GM12875 (cell line): Measurements from ENCODE around the gene DGKE.

ENCODE experiments used
- H3K4me3 ChIP-seq: one replicate; pipeline ENCODE4 v1.5.1; 2011; ENCODE audit warnings: low read depth, low read length, control low read depth
- TF ChIP-seq, protein P1 (sequence below): IDR thresholded peaks from 2 replicates; pipeline ENCODE4 v1.5.1; 2011; ENCODE audit warnings: low read depth, mild to moderate bottlenecking, control low read depth, inconsistent platforms, low read length, moderate library complexity, borderline replicate concordance; ENCODE audit not compliant: insufficient read depth

The DGKE gene

DNA sequence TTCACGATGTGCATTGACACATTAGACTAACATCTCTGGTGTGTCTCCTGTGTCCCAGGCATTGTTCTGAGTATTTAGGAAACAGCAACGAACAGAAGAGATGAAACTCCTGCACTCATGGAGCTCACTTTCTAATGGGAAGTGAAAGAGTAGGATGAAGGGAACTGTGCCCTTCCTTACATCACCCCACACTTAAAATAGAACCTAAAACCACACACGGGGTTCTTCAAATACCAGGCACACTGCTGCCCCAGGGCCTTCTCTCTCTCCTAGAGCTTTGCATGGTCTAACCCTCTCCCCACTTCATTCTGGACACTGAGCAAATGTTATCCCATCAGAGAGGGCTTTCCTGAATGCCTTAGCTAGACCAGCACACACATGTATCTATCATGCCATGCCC, 46.2 kb downstream of the DGKE start:
- no peak overlapping the region for H3K4me3 ChIP-seq
- TF ChIP-seq, protein P1, sequence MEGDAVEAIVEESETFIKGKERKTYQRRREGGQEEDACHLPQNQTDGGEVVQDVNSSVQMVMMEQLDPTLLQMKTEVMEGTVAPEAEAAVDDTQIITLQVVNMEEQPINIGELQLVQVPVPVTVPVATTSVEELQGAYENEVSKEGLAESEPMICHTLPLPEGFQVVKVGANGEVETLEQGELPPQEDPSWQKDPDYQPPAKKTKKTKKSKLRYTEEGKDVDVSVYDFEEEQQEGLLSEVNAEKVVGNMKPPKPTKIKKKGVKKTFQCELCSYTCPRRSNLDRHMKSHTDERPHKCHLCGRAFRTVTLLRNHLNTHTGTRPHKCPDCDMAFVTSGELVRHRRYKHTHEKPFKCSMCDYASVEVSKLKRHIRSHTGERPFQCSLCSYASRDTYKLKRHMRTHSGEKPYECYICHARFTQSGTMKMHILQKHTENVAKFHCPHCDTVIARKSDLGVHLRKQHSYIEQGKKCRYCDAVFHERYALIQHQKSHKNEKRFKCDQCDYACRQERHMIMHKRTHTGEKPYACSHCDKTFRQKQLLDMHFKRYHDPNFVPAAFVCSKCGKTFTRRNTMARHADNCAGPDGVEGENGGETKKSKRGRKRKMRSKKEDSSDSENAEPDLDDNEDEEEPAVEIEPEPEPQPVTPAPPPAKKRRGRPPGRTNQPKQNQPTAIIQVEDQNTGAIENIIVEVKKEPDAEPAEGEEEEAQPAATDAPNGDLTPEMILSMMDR = no peak

DNA sequence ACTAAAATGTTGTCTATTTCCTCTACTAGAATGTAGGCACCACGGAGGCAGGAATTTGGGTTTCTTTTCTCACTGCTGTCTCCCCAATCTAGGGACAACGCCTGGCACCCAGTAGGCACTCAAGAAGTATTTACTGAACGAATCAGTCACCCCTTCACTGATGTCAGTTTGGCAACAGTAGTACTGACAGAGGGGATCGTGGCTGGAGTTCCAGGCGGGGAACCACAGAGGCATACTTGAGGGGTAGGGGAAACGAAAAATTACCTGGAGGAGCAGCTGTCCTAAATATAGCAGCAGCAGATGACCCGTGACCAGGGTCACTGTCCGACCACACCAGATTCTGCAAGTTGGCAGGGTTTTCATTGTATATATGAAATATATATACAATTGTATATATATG, 46.6 kb downstream of the DGKE start:
- TF ChIP-seq, protein P1 = no peak

DNA sequence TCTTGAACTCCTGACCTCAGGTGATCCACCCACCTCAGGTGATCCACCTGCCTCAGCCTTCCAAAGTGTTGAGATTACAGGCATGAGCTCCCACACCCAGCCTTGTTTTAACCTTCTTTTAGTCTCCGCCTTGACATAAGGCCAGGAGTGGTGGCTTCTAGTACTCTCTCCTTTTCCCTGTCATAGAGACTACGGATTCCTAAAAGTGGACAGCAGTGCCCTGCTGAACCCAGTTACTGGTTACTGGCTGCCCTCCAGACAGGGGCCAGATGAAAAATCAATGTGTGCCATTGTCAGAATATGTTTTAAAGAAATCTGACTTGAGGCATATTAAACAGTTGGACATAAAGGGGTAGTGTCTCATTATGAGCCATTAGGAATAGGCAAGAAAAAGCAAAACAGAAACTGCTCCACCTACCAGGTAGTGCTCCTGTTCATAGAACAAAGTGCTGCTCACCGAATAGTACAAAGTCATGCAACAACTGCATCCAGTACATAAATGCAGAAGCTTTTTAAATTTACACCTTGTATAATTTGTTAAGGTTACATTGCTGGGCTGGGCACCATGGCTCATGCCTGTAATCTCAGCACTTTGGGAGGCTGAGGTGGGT, 47.8 kb downstream of the DGKE start:
- TF ChIP-seq, protein P1 = no peak

More for the DNA sequence above, 46.6 kb downstream of the DGKE start:
- H3K4me3 ChIP-seq = no peak overlapping the region

DNA sequence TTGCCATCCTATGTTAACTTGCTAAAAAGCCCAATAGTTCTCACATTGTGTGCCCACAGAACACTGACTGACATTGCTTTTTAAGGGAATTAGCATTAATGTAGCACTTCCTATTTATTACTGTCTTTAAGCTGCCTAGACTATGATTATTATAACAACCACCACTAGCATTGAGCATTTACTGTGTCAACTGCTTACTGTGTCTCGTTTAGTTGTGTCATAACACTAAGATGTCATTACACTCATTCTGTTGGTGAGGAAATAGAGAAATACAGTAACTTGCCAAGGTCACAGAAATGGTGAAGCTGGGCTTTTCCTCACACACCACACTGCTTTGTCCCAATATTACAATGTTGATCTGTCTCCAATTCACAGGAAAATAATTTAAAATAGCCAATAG, 49.7 kb downstream of the DGKE start:
- H3K4me3 ChIP-seq = no peak overlapping the region
- TF ChIP-seq, protein P1 = no peak

More for the DNA sequence above, 47.8 kb downstream of the DGKE start:
- H3K4me3 ChIP-seq = no peak overlapping the region

DNA sequence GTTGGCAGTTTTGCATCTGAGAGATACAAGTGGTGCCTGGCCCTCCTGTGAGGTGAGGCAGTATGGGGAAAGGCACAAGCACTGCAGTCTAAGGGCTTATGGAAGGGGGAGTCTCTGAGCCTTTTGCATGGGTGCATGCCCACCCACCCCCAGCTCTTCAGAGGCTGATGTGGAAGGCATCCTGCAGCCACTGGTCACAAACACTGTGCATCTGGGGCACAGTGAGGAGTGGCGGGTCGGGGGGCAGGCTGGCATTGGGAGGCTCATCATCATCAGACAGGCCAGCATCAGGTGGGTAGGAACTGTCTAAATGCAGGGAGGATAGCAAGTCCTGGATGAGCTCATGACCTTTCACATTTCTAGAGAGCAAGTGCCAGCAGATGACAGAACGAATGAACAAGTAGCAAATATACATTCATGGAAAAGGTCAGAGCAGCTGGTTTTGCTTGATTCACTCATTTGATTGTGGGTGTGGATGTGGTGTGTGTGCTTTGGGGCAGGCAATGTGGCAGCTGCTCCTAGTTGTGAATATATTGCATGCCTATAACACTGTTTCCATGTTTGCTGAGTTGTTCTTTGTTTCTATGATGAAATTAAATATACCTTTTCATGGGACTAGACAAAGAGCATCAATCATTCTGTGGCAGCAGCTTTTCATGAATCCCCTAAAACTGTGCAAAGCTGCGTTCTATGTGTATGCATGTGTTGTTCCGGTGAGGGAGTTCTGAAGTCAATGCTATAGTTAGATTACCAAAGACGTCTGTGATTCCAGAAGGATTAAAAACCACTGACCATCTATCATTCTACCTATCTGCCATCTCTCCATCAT, 50.7 kb downstream of the DGKE start:
- no peak overlapping the region for H3K4me3 ChIP-seq
- TF ChIP-seq, protein P1 = no peak

DNA sequence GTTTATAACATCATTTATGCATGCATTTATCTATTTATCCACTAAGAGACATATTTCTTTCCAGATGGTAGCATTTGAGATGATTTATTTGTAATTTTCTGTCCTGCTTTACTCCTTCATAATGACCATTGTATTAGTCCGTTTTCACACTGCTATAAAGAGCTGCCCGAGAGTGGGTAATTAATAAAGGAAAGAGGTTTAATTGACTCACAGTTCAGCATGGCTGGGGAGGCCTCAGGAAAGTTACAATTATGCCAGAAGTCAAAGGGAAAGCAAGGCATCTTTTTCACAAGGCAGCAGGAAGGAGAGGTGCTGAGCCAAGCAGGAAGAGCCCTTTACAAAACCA, 51.3 kb downstream of the DGKE start:
- H3K4me3 ChIP-seq = no peak overlapping the region
- TF ChIP-seq, protein P1 = no peak

DNA sequence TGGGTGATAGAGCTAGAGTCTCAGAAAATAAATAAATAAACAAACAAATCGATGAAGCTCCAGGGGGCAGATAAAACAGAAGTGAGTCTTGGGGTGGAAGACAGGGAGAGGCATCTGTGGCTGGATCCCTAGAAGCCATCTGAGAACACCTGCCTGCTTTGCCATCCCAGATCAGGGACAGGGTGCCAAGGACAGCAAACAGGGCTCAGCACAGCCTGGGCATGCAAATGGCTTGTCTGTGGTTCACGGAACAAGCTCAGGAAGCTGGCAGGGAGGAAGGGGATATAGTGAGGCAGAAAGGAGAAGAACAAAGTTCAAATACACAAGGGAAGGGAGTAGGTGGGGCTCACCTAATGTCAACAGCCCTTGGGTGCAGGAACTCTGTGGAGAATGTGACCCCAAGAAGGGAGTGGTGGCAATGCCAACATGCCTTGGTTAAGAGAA, 52.4 kb downstream of the DGKE start:
- H3K4me3 ChIP-seq = no peak overlapping the region
- TF ChIP-seq, protein P1 = no peak
